ENCODE results near the gene PITX3. TPM values are rescaled to one million over a fixed set of nuclear protein-coding genes. Genes with fewer than 3 reads are reported as not detected.

PITX3 gene
- total RNA-seq, 1 donor from 2014 or later, result not detected

DNA sequence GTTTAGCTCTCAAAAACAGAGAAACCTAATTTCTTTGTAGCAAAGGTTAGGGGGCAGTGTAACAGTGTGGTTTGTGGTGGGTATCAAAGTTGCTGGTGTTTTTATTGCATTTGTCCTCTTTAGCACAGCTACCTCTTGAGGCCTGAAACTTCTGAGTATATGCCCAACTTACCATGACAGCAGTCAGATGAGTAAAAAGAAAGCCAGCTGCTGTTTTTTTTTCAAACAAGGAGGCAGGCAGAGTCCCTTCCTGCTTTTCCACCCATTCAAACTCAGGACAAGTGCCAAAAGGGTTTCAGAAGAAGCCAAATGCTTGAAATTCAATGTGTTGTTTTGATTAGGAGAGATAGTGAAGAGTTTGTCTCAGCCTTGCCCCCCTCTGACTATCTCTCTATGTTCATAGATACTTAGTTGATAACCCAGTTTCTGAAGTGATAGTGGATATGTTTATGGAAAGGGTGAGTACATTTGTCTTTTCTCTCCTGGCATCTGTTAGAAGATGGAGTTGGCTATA lies 27.1 kb upstream of the PITX3 start:
- peaks cover 15% of the 10 kb centered on the region for H3K36me3 ChIP-seq
- H3K27me3 ChIP-seq, result no peaks in the 10 kb centered on the region
- ATAC-seq (no peak), DNase-seq (no peak)
- no peaks in the 10 kb centered on the region for H3K9me3 ChIP-seq
- no peak overlapping the region for H3K4me3 ChIP-seq
- TF ChIP-seq, protein P1, sequence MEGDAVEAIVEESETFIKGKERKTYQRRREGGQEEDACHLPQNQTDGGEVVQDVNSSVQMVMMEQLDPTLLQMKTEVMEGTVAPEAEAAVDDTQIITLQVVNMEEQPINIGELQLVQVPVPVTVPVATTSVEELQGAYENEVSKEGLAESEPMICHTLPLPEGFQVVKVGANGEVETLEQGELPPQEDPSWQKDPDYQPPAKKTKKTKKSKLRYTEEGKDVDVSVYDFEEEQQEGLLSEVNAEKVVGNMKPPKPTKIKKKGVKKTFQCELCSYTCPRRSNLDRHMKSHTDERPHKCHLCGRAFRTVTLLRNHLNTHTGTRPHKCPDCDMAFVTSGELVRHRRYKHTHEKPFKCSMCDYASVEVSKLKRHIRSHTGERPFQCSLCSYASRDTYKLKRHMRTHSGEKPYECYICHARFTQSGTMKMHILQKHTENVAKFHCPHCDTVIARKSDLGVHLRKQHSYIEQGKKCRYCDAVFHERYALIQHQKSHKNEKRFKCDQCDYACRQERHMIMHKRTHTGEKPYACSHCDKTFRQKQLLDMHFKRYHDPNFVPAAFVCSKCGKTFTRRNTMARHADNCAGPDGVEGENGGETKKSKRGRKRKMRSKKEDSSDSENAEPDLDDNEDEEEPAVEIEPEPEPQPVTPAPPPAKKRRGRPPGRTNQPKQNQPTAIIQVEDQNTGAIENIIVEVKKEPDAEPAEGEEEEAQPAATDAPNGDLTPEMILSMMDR (IDR thresholded peaks at IDR 0.05), result no peak
- H3K27ac ChIP-seq, result no peak overlapping the region
- H3K4me1 ChIP-seq, result peaks cover 27% of the 10 kb centered on the region
- intact Hi-C loops (cut with DNase I), result no loop called here

DNA sequence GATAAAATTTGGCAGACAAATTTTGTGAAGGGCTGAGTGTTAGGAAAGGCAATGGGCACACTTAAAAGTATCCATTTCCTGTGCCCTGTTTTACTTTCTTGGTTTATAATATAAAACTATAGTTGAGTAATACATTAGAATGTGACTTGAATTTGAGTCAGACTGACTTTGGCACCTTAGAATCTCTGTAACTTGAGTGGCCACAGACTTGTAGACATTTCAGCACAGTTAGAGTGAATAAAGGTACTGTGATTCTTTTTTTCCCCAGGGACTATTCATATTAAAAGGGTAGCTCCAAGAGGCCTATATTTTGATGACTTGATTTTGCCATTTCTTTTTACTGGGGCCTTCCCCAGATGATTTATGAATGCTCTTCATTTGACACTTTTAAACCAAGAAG lies 26.4 kb upstream of the PITX3 start:
- Histone ChIP-seq H3K27me3 (no peaks in the 10 kb centered on the region), H3K4me1 (peaks cover 27% of the 10 kb centered on the region), H3K36me3 (peaks cover 22% of the 10 kb centered on the region), H3K9me3 (no peaks in the 10 kb centered on the region), H3K4me3 (no peak overlapping the region), H3K27ac (peak overlapping the region; percentile 11)
- intact Hi-C loops (cut with DNase I), result no loop called here
- ATAC-seq, result no peak
- TF ChIP-seq, protein P1 (IDR thresholded peaks at IDR 0.05), result no peak
- DNase-seq, result no peak

DNA sequence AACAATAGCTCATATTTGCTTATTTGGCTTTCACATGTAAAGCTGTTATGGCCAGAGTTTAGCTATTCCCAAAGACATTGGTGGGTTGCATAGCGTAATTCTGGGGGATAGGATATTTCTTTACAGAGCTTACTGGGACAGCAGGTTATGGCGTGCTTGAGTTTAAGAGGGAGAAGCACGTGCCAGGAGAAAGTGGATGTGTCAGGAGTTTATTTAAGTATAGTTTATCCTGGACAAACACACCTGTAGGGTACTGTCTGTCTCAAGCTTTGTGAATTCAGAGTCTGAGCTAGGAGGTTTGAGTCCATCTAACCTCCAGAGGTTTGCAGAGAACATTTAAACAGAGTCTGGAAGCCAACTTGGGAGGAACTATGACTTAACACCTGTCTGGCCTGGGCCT lies 25.4 kb upstream of the PITX3 start:
- ATAC-seq (no peak), DNase-seq (no peak)
- intact Hi-C loops (cut with DNase I), result no loop called here
- TF ChIP-seq, protein P1 (IDR thresholded peaks at IDR 0.05), result no peak
- H3K4me1 ChIP-seq, result peaks cover 27% of the 10 kb centered on the region
- H3K27me3 ChIP-seq, result no peaks in the 10 kb centered on the region
- H3K27ac ChIP-seq, result no peak overlapping the region
- H3K36me3 ChIP-seq, result peaks cover 30% of the 10 kb centered on the region
- H3K9me3 ChIP-seq, result no peaks in the 10 kb centered on the region
- no peak overlapping the region for H3K4me3 ChIP-seq

DNA sequence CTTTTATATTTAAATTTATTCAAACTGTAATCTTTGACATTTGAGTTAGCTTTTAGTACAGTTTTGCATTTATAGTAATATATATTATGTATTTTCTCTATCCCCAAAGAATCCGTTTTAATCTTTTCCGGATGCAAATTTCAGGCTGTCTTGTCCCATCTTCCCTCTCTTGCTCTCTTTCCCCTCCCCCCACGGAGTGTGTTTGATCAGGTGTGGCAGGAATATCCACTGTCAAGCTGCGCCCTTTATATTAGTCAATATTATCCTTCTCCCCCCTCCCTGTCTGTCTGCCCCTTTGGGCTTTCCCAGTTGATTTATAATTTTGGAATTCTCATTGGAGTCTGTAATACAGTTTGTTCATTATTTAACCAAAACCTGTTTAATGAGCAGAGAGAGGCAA lies 23.1 kb upstream of the PITX3 start:
- DNase-seq (no peak), ATAC-seq (no peak)
- H3K4me1 ChIP-seq, result peaks cover 25% of the 10 kb centered on the region
- H3K27ac ChIP-seq, result no peak overlapping the region
- intact Hi-C loops (cut with DNase I), result no loop called here
- no peaks in the 10 kb centered on the region for H3K27me3 ChIP-seq
- TF ChIP-seq, protein P1 (IDR thresholded peaks at IDR 0.05), result no peak
- no peaks in the 10 kb centered on the region for H3K9me3 ChIP-seq
- H3K4me3 ChIP-seq, result no peak overlapping the region
- H3K36me3 ChIP-seq, result peaks cover 53% of the 10 kb centered on the region

DNA sequence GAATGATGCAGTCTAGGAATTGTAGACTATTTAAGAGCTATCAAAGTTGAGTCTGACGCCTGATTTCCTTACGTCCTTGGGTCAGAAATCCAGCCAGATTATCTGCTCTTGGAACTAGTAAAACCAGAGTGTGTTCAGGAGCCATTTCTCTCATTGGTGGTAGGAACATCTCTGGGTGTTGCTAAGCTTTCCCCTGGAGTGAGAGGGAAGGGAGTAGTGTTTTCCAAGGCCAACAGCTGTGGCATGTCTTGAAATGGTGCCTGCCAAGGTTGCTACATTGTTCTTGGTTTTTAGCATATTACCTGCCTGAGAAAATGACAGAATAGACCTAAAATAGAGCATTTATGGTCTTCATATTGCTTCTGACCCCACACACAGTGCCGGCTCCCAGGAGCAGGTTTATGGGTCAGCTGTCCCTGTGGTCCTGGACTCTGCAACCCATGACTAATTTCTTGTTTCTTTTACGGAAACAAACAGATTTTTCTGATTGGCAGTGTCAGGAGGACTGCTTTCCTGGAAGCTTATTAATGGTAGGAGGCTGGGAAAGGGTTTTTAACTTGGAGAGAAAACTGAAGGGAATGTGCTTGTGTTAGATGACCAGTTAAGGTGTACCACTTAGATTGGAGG lies 21.5 kb upstream of the PITX3 start:
- intact Hi-C loops (cut with DNase I), result no loop called here
- ATAC-seq, result no peak
- Histone ChIP-seq H3K9me3 (no peaks in the 10 kb centered on the region), H3K27me3 (no peaks in the 10 kb centered on the region), H3K4me1 (peaks cover 13% of the 10 kb centered on the region), H3K4me3 (no peak overlapping the region), H3K36me3 (peaks cover 59% of the 10 kb centered on the region), H3K27ac (no peak overlapping the region)
- DNase-seq, result no peak
- TF ChIP-seq, protein P1 (IDR thresholded peaks at IDR 0.05), result no peak
